K562 (cell line): ENCODE measurements around the gene PEX10. TPM values are rescaled to one million over a fixed set of nuclear protein-coding genes. Genes with fewer than 3 reads are reported as not detected.

Experiments
- ATAC-seq: fragments of 200-7000 bp; cut with Tn5 transposase; 3 replicates; pipeline ENCODE4 v1.9.1; 2020; ENCODE audit warnings: moderate library complexity
- BruUV-seq: library from RNA; stranded (reverse); fragments of 400-500 nt; replicated peaks from 2 replicates; lab custom pipeline; 2021; lab: Mats Ljungman, UMichigan
- CTCF ChIA-PET: fragments of 300-600 bp; formaldehyde crosslinking; extraction: SDS; loops from one replicate; lab custom pipeline; 2021; ENCODE audit warnings: low intra/inter-chr PET ratio; lab: Yijun Ruan, JAX
- POLR2A ChIA-PET: fragments of 300-600, 350-650 bp; sonication (Branson Sonifier 250); formaldehyde crosslinking; extraction: SDS; loops from one replicate; lab custom pipeline; 2021; ENCODE audit warnings: antibody characterized with exemption, inconsistent platforms; lab: Yijun Ruan, JAX
- DNase-seq, 4 experiments: peaks; one replicate each; pipeline versions ENCODE4 v3.0.0 to v3.0.0-alpha.2; 2011 to 2018; ENCODE audit warnings: low spot score in 3 of 4, mixed read lengths in 3 of 4; ENCODE audit errors: extremely low read depth in 1 of 4
- FAIRE-seq: peaks from 2 replicates; lab custom pipeline; 2011; peaks lifted over from hg19 to GRCh38; lab: Jason Lieb, UNC
- H2AFZ ChIP-seq: 2 replicates; pipeline ENCODE4 v1.6.0; 2011; ENCODE audit warnings: low read depth, low read length, control low read depth, inconsistent platforms
- H3K27ac ChIP-seq: fragments of 200-600 bp; 3 replicates; pipeline ENCODE4 v1.8.0; 2011; ENCODE audit warnings: low read depth, mild to moderate bottlenecking, control low read depth, inconsistent platforms, low read length, moderate library complexity, mixed read lengths; ENCODE audit errors: extremely low read depth
- H3K27me3 ChIP-seq, 2 experiments: fragments of 300-600 bp in 1 of 2; 2 replicates in 1 of 2; 3 replicates in 1 of 2; pipeline versions ENCODE4 v1.6.0 to v1.8.0; 2011; ENCODE audit warnings: inconsistent platforms in 2 of 2, low read length in 2 of 2, mild to moderate bottlenecking in 1 of 2, mixed read lengths in 1 of 2, moderate library complexity in 1 of 2; ENCODE audit not compliant: control insufficient read depth in 2 of 2, insufficient read depth in 2 of 2
- H3K36me3 ChIP-seq: fragments of 300-600 bp; 3 replicates; pipeline ENCODE4 v1.8.0; 2011; ENCODE audit warnings: mild to moderate bottlenecking, low read length, inconsistent platforms; ENCODE audit not compliant: control insufficient read depth, insufficient read depth
- H3K4me1 ChIP-seq, 2 experiments: fragments of 200-600 bp in 1 of 2; replicated peaks in 1 of 2; 2 replicates in 1 of 2; 3 replicates in 1 of 2; pipeline versions ENCODE4 v1.5.1 to v1.8.0; 2011; ENCODE audit warnings: inconsistent platforms in 2 of 2, low read length in 2 of 2, mild to moderate bottlenecking in 1 of 2, mixed read lengths in 1 of 2, moderate library complexity in 1 of 2; ENCODE audit not compliant: control insufficient read depth in 2 of 2, insufficient read depth in 2 of 2
- H3K4me2 ChIP-seq: 2 replicates; pipeline ENCODE4 v1.6.1; 2011; ENCODE audit warnings: low read length, control low read depth, inconsistent platforms, mixed read lengths; ENCODE audit not compliant: insufficient read depth
- H3K4me3 ChIP-seq: fragments of 200-600 bp; sonication (generic), shearing (Covaris generic); 2 replicates; pipeline ENCODE4 v1.5.1; 2016; ENCODE audit warnings: control low read depth, inconsistent platforms
- H3K79me2 ChIP-seq: fragments of 200-600 bp; 3 replicates; pipeline ENCODE4 v1.8.0; 2011; ENCODE audit warnings: low read length, inconsistent platforms; ENCODE audit not compliant: control insufficient read depth, insufficient read depth
- H3K9ac ChIP-seq, 2 experiments: 2 replicates each; pipeline versions ENCODE4 v1.6.0 to v1.6.1; 2011; ENCODE audit warnings: low read depth in 2 of 2, low read length in 2 of 2, control low read depth in 1 of 2, inconsistent platforms in 1 of 2, mild to moderate bottlenecking in 1 of 2, mixed read lengths in 1 of 2; ENCODE audit not compliant: insufficient read depth in 1 of 2
- H3K9me1 ChIP-seq: one replicate; pipeline ENCODE4 v1.6.0; 2011; ENCODE audit warnings: inconsistent platforms, mild to moderate bottlenecking, low read length, moderate library complexity; ENCODE audit not compliant: control insufficient read depth, insufficient read depth
- H3K9me3 ChIP-seq: replicated peaks from 2 replicates; pipeline ENCODE4 v1.5.1; 2011; ENCODE audit warnings: low read depth, low read length, inconsistent platforms; ENCODE audit not compliant: control insufficient read depth, insufficient read depth
- H4K20me1 ChIP-seq: replicated peaks from 2 replicates; pipeline ENCODE4 v1.6.1; 2011; ENCODE audit warnings: low read length, inconsistent platforms, mixed read lengths; ENCODE audit not compliant: control insufficient read depth, insufficient read depth
- LCOR ChIP-seq: sonication (generic); formaldehyde crosslinking; IDR thresholded peaks from 2 replicates; pipeline ENCODE4 v1.8.0; 2022; ENCODE audit warnings: mild to moderate bottlenecking, missing genetic modification reagents
- WGBS: fragments of 100-300 bp; shearing (Covaris generic); methylation state at CpG from one replicate; pipeline ENCODE4 v1.1.6; 2016; ENCODE audit warnings: low coverage, mixed read lengths; ENCODE audit not compliant: insufficient coverage; ENCODE audit errors: missing lambda C conversion rate; 5-methylcytosine and 5-hydroxymethylcytosine counted together
- in situ Hi-C: fragments of 300-500 bp; cut with MboI; formaldehyde crosslinking; loops from 4 replicates; pipeline ENCODE4 v1.15.0; 2018; ENCODE audit warnings: inconsistent platforms, mixed read lengths
- intact Hi-C: fragments of 100-400 bp; cut with micrococcal nuclease; formaldehyde crosslinking; loops from 2 replicates; pipeline ENCODE4 v1.14.2; 2022
- polyA plus RNA-seq, 8 experiments: library from polyadenylated mRNA; depleted of rRNA in 4 of 8; stranded (reverse) in 5 of 8; unstranded in 3 of 8; fragments of >200 nt; fragmentation: Nextera tagmentation in 2 of 8; fragmentation: Illumina TruSeq in 1 of 8; extraction: Ambion mirVana in 2 of 8; extraction: Trizol in 1 of 8; gene quantifications; 2 replicates each; pipeline versions ENCODE4 v1.2.1 to v1.2.3, GENCODE V29; 2011 to 2014; ENCODE audit warnings: inconsistent platforms in 1 of 8, missing spikeins in 1 of 8
- total RNA-seq, 7 experiments: library from RNA; depleted of rRNA in 6 of 7; stranded (reverse); fragments of >200 nt in 6 of 7; fragmentation: Illumina TruSeq in 2 of 7; extraction: Trizol in 2 of 7; gene quantifications; 2 replicates each; pipeline versions ENCODE4 v1.2.1 to v1.2.3, GENCODE V29; 2011 to 2021; ENCODE audit warnings: low replicate concordance in 1 of 7
- TF ChIP-seq, protein P1 (sequence below): fragments of 200-800 bp; sonication (Bioruptor generic); IDR thresholded peaks from 2 replicates; pipeline ENCODE4 v1.6.1; 2017; ENCODE audit warnings: missing genetic modification characterization, missing compliant biosample characterization
- TF ChIP-seq, protein P2 (sequence below): IDR thresholded peaks from 3 replicates; pipeline ENCODE4 v1.6.1; 2011; ENCODE audit warnings: borderline replicate concordance, mild to moderate bottlenecking; ENCODE audit not compliant: insufficient read length, insufficient read depth

The PEX10 gene
- total and polyA plus RNA-seq, 9 of the 15 experiments (the other 6 are each of a cell fraction or from before 2014, with no cell fraction given) = 0.03 to 26.2 (median 8.7) TPM

DNA sequence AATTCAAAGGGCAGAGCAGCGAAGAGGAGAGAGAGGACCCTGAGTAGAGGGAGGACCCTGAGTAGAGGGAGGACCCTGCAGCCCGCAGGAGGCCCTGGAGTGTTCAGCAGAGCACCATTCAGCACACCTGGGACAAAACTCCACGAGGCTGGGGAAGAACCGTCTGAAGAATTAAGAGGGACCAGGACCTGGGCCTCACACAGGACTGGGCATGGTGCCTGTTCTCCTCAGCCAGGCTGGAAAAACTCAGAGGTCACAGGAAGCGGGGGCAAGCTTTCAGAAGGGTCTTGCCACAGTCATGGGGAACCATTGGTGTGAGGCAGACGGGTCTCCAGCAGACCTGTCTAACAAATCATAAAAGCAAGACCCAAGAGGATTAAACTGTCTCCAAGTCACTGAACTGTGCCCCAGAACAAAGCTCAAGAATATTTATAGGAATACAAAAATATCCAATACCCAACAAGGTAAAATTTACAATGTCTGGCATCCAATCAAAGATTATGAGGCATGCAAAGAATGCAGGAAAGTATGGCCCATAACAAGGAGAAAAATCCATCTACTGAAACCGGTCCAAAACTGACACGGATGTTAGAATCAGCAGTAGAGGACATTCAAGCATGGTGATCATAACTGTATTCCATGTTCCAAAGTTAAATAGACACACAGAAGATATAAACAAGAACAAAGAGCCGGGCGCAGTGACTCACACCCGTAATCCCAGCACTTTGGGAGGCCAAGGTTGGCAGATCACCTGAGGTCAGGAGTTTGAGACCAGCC, 51.6 kb downstream of the PEX10 start:
- TF ChIP-seq, protein P1, sequence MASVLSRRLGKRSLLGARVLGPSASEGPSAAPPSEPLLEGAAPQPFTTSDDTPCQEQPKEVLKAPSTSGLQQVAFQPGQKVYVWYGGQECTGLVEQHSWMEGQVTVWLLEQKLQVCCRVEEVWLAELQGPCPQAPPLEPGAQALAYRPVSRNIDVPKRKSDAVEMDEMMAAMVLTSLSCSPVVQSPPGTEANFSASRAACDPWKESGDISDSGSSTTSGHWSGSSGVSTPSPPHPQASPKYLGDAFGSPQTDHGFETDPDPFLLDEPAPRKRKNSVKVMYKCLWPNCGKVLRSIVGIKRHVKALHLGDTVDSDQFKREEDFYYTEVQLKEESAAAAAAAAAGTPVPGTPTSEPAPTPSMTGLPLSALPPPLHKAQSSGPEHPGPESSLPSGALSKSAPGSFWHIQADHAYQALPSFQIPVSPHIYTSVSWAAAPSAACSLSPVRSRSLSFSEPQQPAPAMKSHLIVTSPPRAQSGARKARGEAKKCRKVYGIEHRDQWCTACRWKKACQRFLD (CRISPR knock-in tag) = no peak
- TF ChIP-seq, protein P2, sequence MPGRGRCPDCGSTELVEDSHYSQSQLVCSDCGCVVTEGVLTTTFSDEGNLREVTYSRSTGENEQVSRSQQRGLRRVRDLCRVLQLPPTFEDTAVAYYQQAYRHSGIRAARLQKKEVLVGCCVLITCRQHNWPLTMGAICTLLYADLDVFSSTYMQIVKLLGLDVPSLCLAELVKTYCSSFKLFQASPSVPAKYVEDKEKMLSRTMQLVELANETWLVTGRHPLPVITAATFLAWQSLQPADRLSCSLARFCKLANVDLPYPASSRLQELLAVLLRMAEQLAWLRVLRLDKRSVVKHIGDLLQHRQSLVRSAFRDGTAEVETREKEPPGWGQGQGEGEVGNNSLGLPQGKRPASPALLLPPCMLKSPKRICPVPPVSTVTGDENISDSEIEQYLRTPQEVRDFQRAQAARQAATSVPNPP = no peak
- TF ChIP-seq LCOR (CRISPR knock-in tag) = no peak
- H3K4me1 ChIP-seq = peaks cover 0 to 11% of the 10 kb centered on the region in 2 experiments; a peak in 1 of 5 replicates
- no peaks in the 10 kb centered on the region for H3K36me3 ChIP-seq
- no peak overlapping the region for H3K9ac ChIP-seq
- no peak overlapping the region for H3K4me2 ChIP-seq
- ATAC-seq (no peak), FAIRE-seq (no peak), DNase-seq (no peak)
- no peak overlapping the region for H3K27ac ChIP-seq
- ChIA-PET POLR2A (interaction anchor here (1.5 kb wide), 1 partner anchor 10 kb away, joined by 6 read pairs; no protein-coding TSS in a partner anchor), CTCF (no interaction called here)
- intact Hi-C loops (no loop called here), in situ Hi-C loops (no loop called here)
- no peaks in the 10 kb centered on the region for H3K9me1 ChIP-seq
- 2% methylated on average over 11 of the region's 11 CpGs for WGBS
- H3K79me2 ChIP-seq = no peaks in the 10 kb centered on the region
- H3K27me3 ChIP-seq = peaks cover 49 to 55% of the 10 kb centered on the region in 2 experiments
- H3K9me3 ChIP-seq = no peaks in the 10 kb centered on the region; the same call in 1 of the 2 replicates
- H4K20me1 ChIP-seq = no peaks in the 10 kb centered on the region; the same call in 1 of the 2 replicates
- no peak overlapping the region for H2AFZ ChIP-seq
- BruUV-seq = no TSS peak
- H3K4me3 ChIP-seq = no peak overlapping the region
